MM.1S (cell line): ENCODE results near the gene FAM217A.
"Not testable (repeated sequence)": the region's sequence is repeated elsewhere in the genome, so short reads cannot be mapped to it uniquely, and the experiment has no call there.

Experiments
- DNase-seq: peaks from one replicate; pipeline ENCODE4 v3.0.0-alpha.2; 2015
- H2AFZ ChIP-seq: fragments of 300-600 bp; sonication (generic); 2 replicates; pipeline ENCODE4 v1.6.0; 2016; ENCODE audit warnings: antibody characterized with exemption, low read length
- H3F3A ChIP-seq: fragments of 300-600 bp; sonication (generic); 2 replicates; pipeline ENCODE4 v1.6.1; 2016; ENCODE audit warnings: mild to moderate bottlenecking, antibody characterized with exemption, low read length, moderate library complexity, mixed read lengths; ENCODE audit not compliant: insufficient read depth
- H3K27ac ChIP-seq: fragments of 300-600 bp; sonication (generic); 2 replicates; pipeline ENCODE4 v1.5.1; 2016; ENCODE audit warnings: mild to moderate bottlenecking, low read length
- H3K27me3 ChIP-seq: fragments of 300-600 bp; sonication (generic); replicated peaks from 2 replicates; pipeline ENCODE4 v1.6.0; 2016; ENCODE audit warnings: low read length; ENCODE audit not compliant: insufficient read depth
- H3K36me3 ChIP-seq: fragments of 300-600 bp; sonication (generic); replicated peaks from 2 replicates; pipeline ENCODE4 v1.6.1; 2016; ENCODE audit warnings: mild to moderate bottlenecking, low read length, mixed read lengths; ENCODE audit not compliant: insufficient read depth
- H3K4me1 ChIP-seq: fragments of 300-600 bp; sonication (generic); 2 replicates; pipeline ENCODE4 v1.6.1; 2016; ENCODE audit warnings: low read length, mixed read lengths
- H3K4me2 ChIP-seq: fragments of 300-600 bp; sonication (generic); 2 replicates; pipeline ENCODE4 v1.6.0; 2016; ENCODE audit warnings: low read depth, low read length
- H3K4me3 ChIP-seq: fragments of 300-600 bp; sonication (generic); 2 replicates; pipeline ENCODE4 v1.5.1; 2016; ENCODE audit warnings: low read length, mixed read lengths
- H3K79me2 ChIP-seq: fragments of 300-600 bp; sonication (generic); 2 replicates; pipeline ENCODE4 v1.6.1; 2016; ENCODE audit warnings: mixed run types, low read length, mixed read lengths
- H3K9ac ChIP-seq: fragments of 300-600 bp; sonication (generic); 2 replicates; pipeline ENCODE4 v1.6.1; 2016; ENCODE audit warnings: low read length, mixed read lengths
- H3K9me2 ChIP-seq: fragments of 300-600 bp; sonication (generic); replicated peaks from 2 replicates; pipeline ENCODE4 v1.6.1; 2016; ENCODE audit warnings: mild to moderate bottlenecking, low read length, mixed read lengths; ENCODE audit not compliant: insufficient read depth
- H3K9me3 ChIP-seq: fragments of 300-600 bp; sonication (generic); replicated peaks from 2 replicates; pipeline ENCODE4 v1.6.1; 2016; ENCODE audit warnings: mild to moderate bottlenecking, low read length, mixed read lengths; ENCODE audit not compliant: insufficient read depth
- H4K20me1 ChIP-seq: fragments of 300-600 bp; sonication (generic); 2 replicates; pipeline ENCODE4 v1.6.1; 2016; ENCODE audit warnings: mild to moderate bottlenecking, low read length, moderate library complexity, mixed read lengths; ENCODE audit not compliant: insufficient read depth
- CTCF ChIP-seq: fragments of 300-600 bp; sonication (generic); IDR thresholded peaks from 2 replicates; pipeline ENCODE4 v1.5.1; 2016; ENCODE audit warnings: antibody characterized with exemption, low read length, mixed read lengths
- EZH2 ChIP-seq: fragments of 300-600 bp; sonication (generic); optimal IDR thresholded peaks from 2 replicates; pipeline ENCODE3; 2017; ENCODE audit warnings: low read depth, mild to moderate bottlenecking, antibody characterized with exemption, low read length, mixed read lengths
- EZH2phosphoT487 ChIP-seq: fragments of 300-600 bp; sonication (generic); IDR thresholded peaks from 2 replicates; pipeline ENCODE4 v1.6.1; 2018; ENCODE audit warnings: antibody characterized with exemption, low read length

FAM217A gene

GRCh38 chr6:4100655-4101054 is 21.7 kb upstream of the FAM217A start:
- H4K20me1 ChIP-seq: no peaks in the 10 kb centered on the region
- H3K9me2 ChIP-seq: no peaks in the 10 kb centered on the region
- H3K4me1 ChIP-seq: no peaks in the 10 kb centered on the region
- TF ChIP-seq EZH2: no peak
- no peak for TF ChIP-seq EZH2phosphoT487
- no peak for TF ChIP-seq CTCF
- no peaks in the 10 kb centered on the region for H3K36me3 ChIP-seq
- H3K4me2 ChIP-seq: no peak overlapping the region
- DNase-seq: no peak
- no peak overlapping the region for H3K9ac ChIP-seq
- no peak overlapping the region for H2AFZ ChIP-seq
- no peaks in the 10 kb centered on the region for H3K27me3 ChIP-seq
- H3F3A ChIP-seq: no peaks in the 10 kb centered on the region
- H3K9me3 ChIP-seq: no peaks in the 10 kb centered on the region
- H3K27ac ChIP-seq: no peak overlapping the region
- H3K4me3 ChIP-seq: no peak overlapping the region
- no peaks in the 10 kb centered on the region for H3K79me2 ChIP-seq

- no peaks in the 10 kb centered on the region for H3K36me3 ChIP-seq
- no peaks in the 10 kb centered on the region for H3F3A ChIP-seq
- no peak for TF ChIP-seq EZH2
- TF ChIP-seq EZH2phosphoT487: no peak
- TF ChIP-seq CTCF: no peak
- DNase-seq: no peak
- no peaks in the 10 kb centered on the region for H4K20me1 ChIP-seq
- no peaks in the 10 kb centered on the region for H3K79me2 ChIP-seq
- H2AFZ ChIP-seq: no peak overlapping the region
- no peaks in the 10 kb centered on the region for H3K9me2 ChIP-seq
- no peak overlapping the region for H3K9ac ChIP-seq
- no peak overlapping the region for H3K27ac ChIP-seq
- no peaks in the 10 kb centered on the region for H3K27me3 ChIP-seq
- H3K4me3 ChIP-seq: no peak overlapping the region
- H3K4me2 ChIP-seq: no peak overlapping the region
- H3K9me3 ChIP-seq: no peaks in the 10 kb centered on the region
- H3K4me1 ChIP-seq: no peaks in the 10 kb centered on the region
Measured at GRCh38 chr6:4093288-4093687, 14.4 kb upstream of the FAM217A start.

- Histone ChIP-seq H3K9me2 (no peaks in the 10 kb centered on the region), H3K79me2 (no peaks in the 10 kb centered on the region), H3K4me3 (no peak overlapping the region), H3K9me3 (no peaks in the 10 kb centered on the region), H3K36me3 (no peaks in the 10 kb centered on the region), H4K20me1 (no peaks in the 10 kb centered on the region), H3K9ac (no peak overlapping the region), H3K4me2 (no peak overlapping the region), H2AFZ (no peak overlapping the region), H3K27me3 (no peaks in the 10 kb centered on the region), H3K4me1 (no peaks in the 10 kb centered on the region), H3F3A (no peaks in the 10 kb centered on the region), H3K27ac (no peak overlapping the region)
- TF ChIP-seq EZH2: no peak
- TF ChIP-seq CTCF: no peak
- TF ChIP-seq EZH2phosphoT487: no peak
- DNase-seq: no peak
Measured at GRCh38 chr6:4091941-4092340, 13.0 kb upstream of the FAM217A start.

- H3K27me3 ChIP-seq, H2AFZ ChIP-seq, H3K4me1 ChIP-seq, H3K9me2 ChIP-seq, H3K27ac ChIP-seq, H3K4me3 ChIP-seq, H3F3A ChIP-seq, H3K79me2 ChIP-seq, H3K36me3 ChIP-seq, DNase-seq, H3K9ac ChIP-seq, H4K20me1 ChIP-seq, H3K4me2 ChIP-seq, H3K9me3 ChIP-seq: not testable (repeated sequence)
Measured at GRCh38 chr6:4090043-4090442, 11.1 kb upstream of the FAM217A start.
